Psoas muscle (tissue), 8 donors: ENCODE measurements around the gene GARS1. TPM values are rescaled to one million over a fixed set of nuclear protein-coding genes. Genes with fewer than 3 reads are reported as not detected.
"Not testable (repeated sequence)": the region's sequence is repeated elsewhere in the genome, so short reads cannot be mapped to it uniquely, and the experiment has no call there.

Source experiments
- ATAC-seq, 4 donors: fragments of 200-7000 bp; cut with Tn5 transposase; one replicate each; pipeline ENCODE4 v1.9.1; 2020; ENCODE audit warnings: moderate library complexity in 3 of 4, mild to moderate bottlenecking in 2 of 4
- DNase-seq, 2 donors: peaks; one replicate each; pipeline ENCODE4 v3.0.0-alpha.2; 2020
- H3K27ac ChIP-seq: fragments of 200-600 bp; one replicate; pipeline ENCODE4 v1.8.0; 2022
- H3K27me3 ChIP-seq, 3 donors: fragments of 200-600 bp in 1 of 3; one replicate each; pipeline versions ENCODE4 v1.6.1 to v1.8.0; 2013 to 2022; ENCODE audit warnings: low read length in 2 of 3, mild to moderate bottlenecking in 2 of 3, moderate library complexity in 1 of 3; ENCODE audit not compliant: insufficient read depth in 3 of 3
- H3K36me3 ChIP-seq, 2 donors: fragments of 200-600 bp in 1 of 2; one replicate each; pipeline versions ENCODE4 v1.6.1 to v1.8.0; 2013 to 2022; ENCODE audit warnings: low read depth in 1 of 2, mild to moderate bottlenecking in 1 of 2, moderate library complexity in 1 of 2; ENCODE audit not compliant: insufficient read depth in 1 of 2
- H3K4me1 ChIP-seq: fragments of 200-600 bp; one replicate; pipeline ENCODE4 v1.8.0; 2022
- H3K4me3 ChIP-seq: fragments of 200-600 bp; one replicate; pipeline ENCODE4 v1.8.0; 2022; ENCODE audit warnings: mild to moderate bottlenecking
- H3K9me3 ChIP-seq: fragments of 200-600 bp; one replicate; pipeline ENCODE4 v1.8.0; 2022
- WGBS, 3 donors: extraction: QIAGEN DNeasy Blood & Tissue Kit; methylation state at CpG; one replicate each; pipeline versions ENCODE4 v1.1.6 to v1.1.7; 2013; 5-methylcytosine and 5-hydroxymethylcytosine counted together
- intact Hi-C, 2 donors: fragments of 100-400 bp; cut with DNase I; formaldehyde crosslinking; loops; one replicate each; pipeline versions ENCODE4 v1.11.0 to v1.14.2; 2022
- polyA plus RNA-seq, 3 donors: library from polyadenylated mRNA; stranded (reverse); fragments of 200-250 nt; gene quantifications; one replicate each; pipeline ENCODE4 v1.2.3, GENCODE V29; 2013
- total RNA-seq, 4 donors: library from RNA; stranded (reverse); fragmentation: NEBNext Ultra II Directional in 2 of 4; extraction: Animal tissue kit (Norgen Biotek cat#: 25700) in 2 of 4; gene quantifications; one replicate each; pipeline versions ENCODE4 v1.2.1 to v1.2.4, GENCODE V29; 2021 to 2023
- TF ChIP-seq, protein P1 (sequence below): fragments of 200-600 bp; IDR thresholded peaks from one replicate; pipeline ENCODE4 v1.8.0; 2022; ENCODE audit warnings: antibody characterized with exemption
- donor health status: healthy with polysubstance abuse.
- donor health status: DM: no; HTN: no; CAD: no; lungs with moderate emphysema.
- donor health status: Bipolar disorder and iron deficiency.
- donor health status: healthy.
- donor health status: DM: yes; HTN: yes; CAD: no.
- donor health status: DM: no; HTN: no; CAD: no.
- donor health status: DM: no; HTN: no; CAD: no.
- donor health status: DM: yes; HTN: yes; CAD: no.

The GARS1 gene
- total and polyA plus RNA-seq, 7 donors, result 44.5 to 146 (median 65.5) TPM

DNA sequence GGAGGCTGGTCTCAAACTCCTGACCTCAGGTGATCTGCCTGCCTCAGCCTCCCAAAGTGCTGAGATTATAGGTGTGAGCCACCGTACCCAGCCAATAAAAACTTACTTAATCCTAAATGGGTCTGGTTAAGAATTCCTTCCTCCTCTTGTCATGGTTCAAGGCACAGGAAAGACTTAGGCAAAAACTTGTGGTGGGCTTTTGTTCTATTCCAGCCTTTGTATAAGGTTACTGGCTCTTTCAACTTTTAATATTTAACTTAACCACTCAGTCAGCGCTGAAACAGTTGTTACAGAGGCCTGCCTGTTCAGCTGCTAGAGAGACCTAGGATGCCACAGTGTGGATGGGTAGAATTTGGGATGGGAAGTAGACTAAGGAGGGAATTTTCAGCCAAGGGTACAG, 28.1 kb upstream of the GARS1 start:
- ATAC-seq (no peak), DNase-seq (no peak)
- TF ChIP-seq, protein P1, sequence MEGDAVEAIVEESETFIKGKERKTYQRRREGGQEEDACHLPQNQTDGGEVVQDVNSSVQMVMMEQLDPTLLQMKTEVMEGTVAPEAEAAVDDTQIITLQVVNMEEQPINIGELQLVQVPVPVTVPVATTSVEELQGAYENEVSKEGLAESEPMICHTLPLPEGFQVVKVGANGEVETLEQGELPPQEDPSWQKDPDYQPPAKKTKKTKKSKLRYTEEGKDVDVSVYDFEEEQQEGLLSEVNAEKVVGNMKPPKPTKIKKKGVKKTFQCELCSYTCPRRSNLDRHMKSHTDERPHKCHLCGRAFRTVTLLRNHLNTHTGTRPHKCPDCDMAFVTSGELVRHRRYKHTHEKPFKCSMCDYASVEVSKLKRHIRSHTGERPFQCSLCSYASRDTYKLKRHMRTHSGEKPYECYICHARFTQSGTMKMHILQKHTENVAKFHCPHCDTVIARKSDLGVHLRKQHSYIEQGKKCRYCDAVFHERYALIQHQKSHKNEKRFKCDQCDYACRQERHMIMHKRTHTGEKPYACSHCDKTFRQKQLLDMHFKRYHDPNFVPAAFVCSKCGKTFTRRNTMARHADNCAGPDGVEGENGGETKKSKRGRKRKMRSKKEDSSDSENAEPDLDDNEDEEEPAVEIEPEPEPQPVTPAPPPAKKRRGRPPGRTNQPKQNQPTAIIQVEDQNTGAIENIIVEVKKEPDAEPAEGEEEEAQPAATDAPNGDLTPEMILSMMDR, result no peak
- WGBS, 3 donors, result 78 to 95% (median 92%) methylated on average over 2 of the region's 2 CpGs
- Histone ChIP-seq H3K36me3 (peaks cover 5 to 89% of the 10 kb centered on the region in 2 donors), H3K27ac (no peak overlapping the region), H3K4me1 (no peaks in the 10 kb centered on the region), H3K27me3 (no peaks in the 10 kb centered on the region), H3K4me3 (no peak overlapping the region), H3K9me3 (no peaks in the 10 kb centered on the region)
- intact Hi-C loops, result loop anchor here in 1 of 2 donors (10.0 kb wide), 1 partner anchor 412 kb away; no protein-coding TSS in a partner anchor

DNA sequence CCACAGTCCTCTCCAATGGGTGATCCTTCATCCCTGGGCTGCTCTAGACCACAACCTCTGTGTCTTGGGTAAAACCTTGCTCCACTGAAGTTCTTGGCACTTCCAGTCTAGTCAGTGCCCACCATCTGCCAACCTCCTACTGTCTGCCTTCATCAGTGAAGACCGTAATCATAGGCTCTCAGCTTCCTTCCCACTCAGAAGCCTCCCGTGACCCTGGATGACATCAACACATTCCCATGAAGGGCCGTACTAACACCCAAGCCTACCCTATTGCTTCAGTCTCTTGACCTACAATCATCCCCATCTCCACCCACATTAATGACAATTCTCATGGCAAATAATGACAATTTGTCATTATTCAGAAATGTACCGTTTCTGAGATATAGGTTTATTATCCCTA, 27.6 kb upstream of the GARS1 start:
- Histone ChIP-seq H3K9me3 (no peaks in the 10 kb centered on the region), H3K27me3 (no peaks in the 10 kb centered on the region), H3K4me3 (no peak overlapping the region), H3K27ac (no peak overlapping the region), H3K4me1 (no peaks in the 10 kb centered on the region), H3K36me3 (peaks cover 5 to 89% of the 10 kb centered on the region in 2 donors)
- DNase-seq (no peak), ATAC-seq (no peak)
- WGBS, 3 donors, result 77 to 84% (median 84%) methylated on average over 4 of the region's 4 CpGs
- TF ChIP-seq, protein P1, result no peak
- intact Hi-C loops, result loop anchor here in 1 of 2 donors (10.0 kb wide), 1 partner anchor 412 kb away; no protein-coding TSS in a partner anchor

DNA sequence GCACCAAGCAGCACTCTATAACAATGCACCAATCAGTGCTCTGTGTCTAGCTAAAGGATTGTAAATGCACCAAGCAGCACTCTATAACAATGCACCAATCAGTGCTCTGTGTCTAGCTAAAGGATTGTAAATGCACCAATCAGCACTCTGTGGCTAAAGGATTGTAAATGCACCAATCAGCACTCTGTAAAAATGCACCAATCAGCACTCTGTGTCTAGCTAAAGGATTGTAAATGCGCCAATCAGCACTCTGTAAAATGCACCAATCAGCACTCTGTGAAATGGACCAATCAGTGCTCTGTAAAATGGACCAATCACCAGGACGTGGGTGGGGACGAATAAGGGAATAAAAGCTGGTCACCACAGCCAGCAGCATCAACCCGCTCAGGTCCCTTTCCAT, 24.4 kb upstream of the GARS1 start:
- H3K9me3 ChIP-seq, H3K27ac ChIP-seq, ATAC-seq, H3K4me3 ChIP-seq, H3K27me3 ChIP-seq, H3K4me1 ChIP-seq, DNase-seq, intact Hi-C loops: not testable (repeated sequence)
- WGBS, 3 donors, result 96 to 100% (median 97%) methylated on average over 4 of the region's 4 CpGs
- H3K36me3 ChIP-seq, result peaks cover 5 to 93% of the 10 kb centered on the region in 2 donors

DNA sequence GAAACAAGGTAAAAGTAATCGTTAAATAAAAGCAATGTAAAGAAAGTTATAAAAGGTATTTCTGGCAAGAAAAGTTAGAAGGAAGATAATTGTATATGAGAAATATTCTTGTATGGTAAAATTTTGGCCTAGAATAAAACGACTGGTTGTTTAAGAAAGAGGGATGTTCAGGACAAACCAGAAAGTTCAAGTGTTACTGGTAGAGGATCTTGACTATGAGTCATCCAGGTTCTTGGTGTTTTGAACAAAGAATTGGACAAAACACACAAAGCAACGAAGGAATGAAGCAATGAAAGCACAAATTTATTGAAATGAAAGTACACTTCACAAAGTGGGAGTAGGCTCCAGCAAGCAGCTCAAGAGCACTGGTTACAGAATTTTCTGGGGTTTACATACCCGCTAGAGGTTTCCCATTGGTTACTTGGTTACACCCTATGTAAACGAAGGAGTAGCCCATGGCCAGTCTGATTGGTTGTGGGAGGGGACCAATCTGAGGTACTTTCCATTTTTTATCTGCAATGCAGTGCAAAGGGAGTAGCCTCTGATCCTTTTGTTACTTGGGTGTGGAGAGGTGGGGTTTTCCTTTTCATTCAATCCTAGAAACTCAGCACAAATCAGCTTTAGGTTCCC, 22.4 kb upstream of the GARS1 start:
- no peak overlapping the region for H3K4me3 ChIP-seq
- intact Hi-C loops, result no loop called here
- TF ChIP-seq, protein P1, result no peak
- WGBS, 3 donors, result 78 to 89% (median 88%) methylated on average over 5 of the region's 5 CpGs
- H3K27ac ChIP-seq, result no peak overlapping the region
- no peaks in the 10 kb centered on the region for H3K9me3 ChIP-seq
- DNase-seq (no peak), ATAC-seq (no peak)
- peaks cover 0 to 87% of the 10 kb centered on the region in 2 donors for H3K36me3 ChIP-seq
- no peaks in the 10 kb centered on the region for H3K4me1 ChIP-seq
- H3K27me3 ChIP-seq, result no peaks in the 10 kb centered on the region

DNA sequence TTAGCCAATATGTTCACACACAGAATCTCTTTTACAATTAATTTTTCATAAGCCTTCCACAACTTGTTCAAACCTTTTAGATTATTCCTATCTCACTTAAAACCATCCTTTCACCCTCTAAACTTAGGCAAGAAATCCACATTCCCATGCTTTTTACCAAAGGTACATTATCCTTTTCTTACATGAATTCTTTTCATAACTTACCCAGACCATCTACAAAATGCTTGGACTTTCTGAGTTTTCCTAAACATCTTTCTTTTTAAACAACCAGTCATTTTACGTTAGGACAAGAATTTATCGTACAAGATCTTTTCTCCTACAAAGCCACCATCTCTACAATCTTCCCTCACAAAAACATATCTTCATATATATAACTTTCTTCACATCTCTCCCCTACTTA, 18.8 kb upstream of the GARS1 start:
- H3K27ac ChIP-seq, result no peak overlapping the region
- ATAC-seq (no peak), DNase-seq (no peak)
- H3K27me3 ChIP-seq, result no peaks in the 10 kb centered on the region
- H3K9me3 ChIP-seq, result no peaks in the 10 kb centered on the region
- no peaks in the 10 kb centered on the region for H3K4me1 ChIP-seq
- 97 to 100% (median 100%) methylated on average over 2 of the region's 2 CpGs for WGBS, 3 donors
- H3K4me3 ChIP-seq, result no peak overlapping the region
- TF ChIP-seq, protein P1, result no peak
- peaks cover 8 to 85% of the 10 kb centered on the region in 2 donors for H3K36me3 ChIP-seq
- intact Hi-C loops, result no loop called here
